ENCODE measurements around the gene GNAO1. TPM values are rescaled to one million over a fixed set of nuclear protein-coding genes. Genes with fewer than 3 reads are reported as not detected.

Gene GNAO1
- total RNA-seq, 1 experiment from 2014 or later: not detected

GRCh38 chr16:56264609-56264972, 73.3 kb downstream of the GNAO1 start:
- Mint-ChIP-seq H3K27me3 (ENCODE audit: unreplicated experiment) (peaks cover 96% of the 10 kb centered on the region), H3K36me3 (ENCODE audit: insufficient read depth, unreplicated experiment) (no peaks in the 10 kb centered on the region), H3K27ac (ENCODE audit: unreplicated experiment) (no peak overlapping the region), H3K4me3 (ENCODE audit: low read depth, unreplicated experiment) (no peak overlapping the region), H3K4me1 (ENCODE audit: low read depth, unreplicated experiment) (no peaks in the 10 kb centered on the region), H3K9me3 (ENCODE audit: low read depth, unreplicated experiment) (no peaks in the 10 kb centered on the region)
- BruUV-seq (replicated peaks): no TSS peak
- CTCF ChIA-PET: no interaction called here
- intact Hi-C loops (cut with micrococcal nuclease; ENCODE audit: unreplicated experiment): no loop called here
- no peak for DNase-seq
- TF ChIP-seq CTCF (IDR thresholded peaks at IDR 0.05; ENCODE audit: unreplicated experiment): no peak

GRCh38 chr16:56265184-56265583, 73.9 kb downstream of the GNAO1 start:
- BruUV-seq (replicated peaks): no TSS peak
- H3K27ac Mint-ChIP-seq (ENCODE audit: unreplicated experiment): no peak overlapping the region

GRCh38 chr16:56265746-56266145, 74.5 kb downstream of the GNAO1 start:
- CTCF ChIA-PET: no interaction called here
- H3K4me1 Mint-ChIP-seq (ENCODE audit: low read depth, unreplicated experiment): no peaks in the 10 kb centered on the region
- intact Hi-C loops (cut with micrococcal nuclease; ENCODE audit: unreplicated experiment): no loop called here
- no peak overlapping the region for H3K4me3 Mint-ChIP-seq (ENCODE audit: low read depth, unreplicated experiment)
- BruUV-seq (replicated peaks): no TSS peak
- no peaks in the 10 kb centered on the region for H3K9me3 Mint-ChIP-seq (ENCODE audit: low read depth, unreplicated experiment)
- TF ChIP-seq CTCF (IDR thresholded peaks at IDR 0.05; ENCODE audit: unreplicated experiment): no peak
- DNase-seq: no peak
- no peak overlapping the region for H3K27ac Mint-ChIP-seq (ENCODE audit: unreplicated experiment)
- H3K36me3 Mint-ChIP-seq (ENCODE audit: insufficient read depth, unreplicated experiment): no peaks in the 10 kb centered on the region
- peaks cover 96% of the 10 kb centered on the region for H3K27me3 Mint-ChIP-seq (ENCODE audit: unreplicated experiment)

More at GRCh38 chr16:56265184-56265583, 73.9 kb downstream of the GNAO1 start:
- intact Hi-C loops (cut with micrococcal nuclease; ENCODE audit: unreplicated experiment): no loop called here
- DNase-seq: no peak
- CTCF ChIA-PET: no interaction called here
- Mint-ChIP-seq H3K36me3 (ENCODE audit: insufficient read depth, unreplicated experiment) (no peaks in the 10 kb centered on the region), H3K9me3 (ENCODE audit: low read depth, unreplicated experiment) (no peaks in the 10 kb centered on the region), H3K4me3 (ENCODE audit: low read depth, unreplicated experiment) (no peak overlapping the region), H3K27me3 (ENCODE audit: unreplicated experiment) (peaks cover 96% of the 10 kb centered on the region), H3K4me1 (ENCODE audit: low read depth, unreplicated experiment) (no peaks in the 10 kb centered on the region)
- TF ChIP-seq CTCF (IDR thresholded peaks at IDR 0.05; ENCODE audit: unreplicated experiment): no peak

- no peak overlapping the region for H3K27ac Mint-ChIP-seq (ENCODE audit: unreplicated experiment)
- peaks cover 92% of the 10 kb centered on the region for H3K27me3 Mint-ChIP-seq (ENCODE audit: unreplicated experiment)
- H3K36me3 Mint-ChIP-seq (ENCODE audit: insufficient read depth, unreplicated experiment): no peaks in the 10 kb centered on the region
- no TSS peak for BruUV-seq (replicated peaks)
- intact Hi-C loops (cut with micrococcal nuclease; ENCODE audit: unreplicated experiment): no loop called here
- H3K4me3 Mint-ChIP-seq (ENCODE audit: low read depth, unreplicated experiment): no peak overlapping the region
- H3K9me3 Mint-ChIP-seq (ENCODE audit: low read depth, unreplicated experiment): no peaks in the 10 kb centered on the region
- H3K4me1 Mint-ChIP-seq (ENCODE audit: low read depth, unreplicated experiment): no peaks in the 10 kb centered on the region
- no peak for TF ChIP-seq CTCF (IDR thresholded peaks at IDR 0.05; ENCODE audit: unreplicated experiment)
- CTCF ChIA-PET: no interaction called here
- DNase-seq: no peak
Measured at GRCh38 chr16:56266641-56267607, 75.6 kb downstream of the GNAO1 start.
